GM15510 (cell line): ENCODE data around the gene ZBTB20.

Experiments
- POLR2A ChIP-seq: IDR thresholded peaks from 3 replicates; pipeline ENCODE4 v1.6.1; 2011; ENCODE audit warnings: borderline replicate concordance; ENCODE audit not compliant: insufficient read length; ENCODE audit errors: extremely low read depth

The ZBTB20 gene

DNA sequence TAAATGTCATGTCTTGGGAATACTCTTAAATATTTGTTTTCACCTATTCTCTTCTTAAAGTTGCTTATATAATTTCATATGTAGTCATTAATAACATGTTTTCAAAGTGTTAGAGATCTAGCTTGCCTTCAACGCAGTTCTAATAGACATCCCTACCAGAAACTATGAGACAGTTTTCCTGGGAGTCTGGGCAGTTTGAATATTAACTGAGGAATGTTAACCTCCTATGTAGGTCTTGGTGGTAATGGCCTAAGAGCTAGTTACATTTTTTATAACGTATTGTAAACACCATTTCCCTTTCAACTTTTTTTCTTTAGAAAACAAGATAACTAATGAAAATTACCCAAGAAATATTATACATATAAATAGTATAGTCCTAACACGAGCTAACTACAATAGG lies 525.1 kb downstream of the ZBTB20 start:
- no peak for TF ChIP-seq POLR2A

GRCh38 chr3:114619771-114620170 lies 527.3 kb downstream of the ZBTB20 start:
- TF ChIP-seq POLR2A: no peak

DNA sequence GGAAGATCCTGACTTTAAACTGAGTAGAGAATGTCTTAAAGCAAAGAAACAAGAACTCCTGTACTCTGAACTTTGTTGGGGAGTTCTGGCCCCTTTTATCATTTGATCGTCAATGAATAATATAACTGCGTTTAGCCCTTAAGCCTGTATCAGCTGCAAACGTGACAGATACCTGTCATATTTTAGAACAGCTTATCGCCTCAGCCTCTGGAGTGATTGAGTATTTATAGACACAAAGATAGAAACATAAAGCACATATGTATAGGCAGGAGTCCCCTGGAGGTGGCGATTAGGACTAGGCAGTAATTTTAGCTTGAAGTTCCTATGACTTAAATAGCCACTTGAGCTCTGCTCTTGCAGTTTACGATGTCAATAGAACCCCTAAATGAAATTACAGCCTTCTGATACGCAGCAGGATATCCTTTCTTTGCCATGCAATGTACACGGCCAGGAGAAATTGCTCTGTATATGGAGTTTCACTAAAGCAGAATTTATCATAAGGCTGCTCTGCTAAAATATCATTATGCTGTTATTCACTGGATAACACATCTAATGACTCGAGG lies 531.5 kb downstream of the ZBTB20 start:
- TF ChIP-seq POLR2A: no peak

GRCh38 chr3:114609973-114610630 lies 537.0 kb downstream of the ZBTB20 start:
- no peak for TF ChIP-seq POLR2A

DNA sequence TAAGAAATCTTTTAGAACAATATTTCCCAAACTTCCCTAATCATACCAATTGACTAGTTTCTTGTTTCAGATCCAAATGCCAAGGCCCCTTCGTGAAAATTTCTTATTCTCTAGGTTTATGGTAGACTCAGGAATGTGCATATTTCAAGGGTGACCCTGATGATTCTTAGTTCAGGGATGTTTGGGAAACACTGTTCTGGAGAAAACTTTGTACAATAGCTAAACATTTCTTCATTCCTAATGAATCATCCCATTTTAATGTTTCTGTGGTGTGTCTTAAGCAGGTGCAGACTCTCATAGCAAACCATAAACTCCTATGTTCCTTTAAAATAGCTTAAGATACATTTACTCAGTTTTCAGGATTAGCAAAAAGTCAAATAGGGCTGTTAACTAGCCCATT lies 538.8 kb downstream of the ZBTB20 start:
- no peak for TF ChIP-seq POLR2A

DNA sequence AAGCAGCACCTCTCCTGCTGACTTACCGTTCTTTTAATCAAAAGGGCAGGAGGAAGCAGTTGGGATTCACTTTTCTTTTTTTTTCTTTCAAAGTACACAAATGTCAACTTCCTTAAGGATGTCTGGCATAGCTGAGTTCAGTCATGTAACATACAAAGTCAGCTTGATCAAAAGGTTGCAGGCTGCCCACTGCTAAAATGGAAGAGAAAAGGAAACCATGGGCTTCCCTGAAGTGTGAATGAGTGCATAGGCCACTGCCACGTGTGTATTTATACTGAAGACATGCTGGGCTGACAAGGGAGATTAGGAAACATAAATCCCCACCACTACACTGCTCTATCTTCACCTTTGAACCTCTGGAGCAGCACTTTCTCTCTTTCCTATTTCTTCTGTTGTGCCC lies 540.8 kb downstream of the ZBTB20 start:
- no peak for TF ChIP-seq POLR2A

DNA sequence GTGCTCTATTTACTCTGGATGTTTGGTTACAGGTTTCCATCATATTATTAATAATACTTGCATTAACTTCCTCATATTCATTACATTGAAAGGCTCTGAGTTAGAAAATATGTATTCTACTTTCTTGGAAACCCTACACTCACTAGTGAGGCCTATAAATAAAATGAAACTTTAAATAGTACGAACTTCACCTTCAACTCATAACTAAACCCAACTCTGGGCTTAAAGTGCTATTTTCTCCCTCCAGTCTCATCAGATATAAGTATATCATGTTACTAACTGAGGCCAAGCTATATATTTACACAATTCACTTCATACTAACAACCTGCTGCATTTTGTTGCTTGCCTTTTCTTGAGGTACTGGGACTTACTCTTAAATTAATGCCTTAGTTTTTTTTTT lies 546.5 kb downstream of the ZBTB20 start:
- TF ChIP-seq POLR2A: no peak

- no peak for TF ChIP-seq POLR2A
Observed at GRCh38 chr3:114597871-114598270, 549.2 kb downstream of the ZBTB20 start.

DNA sequence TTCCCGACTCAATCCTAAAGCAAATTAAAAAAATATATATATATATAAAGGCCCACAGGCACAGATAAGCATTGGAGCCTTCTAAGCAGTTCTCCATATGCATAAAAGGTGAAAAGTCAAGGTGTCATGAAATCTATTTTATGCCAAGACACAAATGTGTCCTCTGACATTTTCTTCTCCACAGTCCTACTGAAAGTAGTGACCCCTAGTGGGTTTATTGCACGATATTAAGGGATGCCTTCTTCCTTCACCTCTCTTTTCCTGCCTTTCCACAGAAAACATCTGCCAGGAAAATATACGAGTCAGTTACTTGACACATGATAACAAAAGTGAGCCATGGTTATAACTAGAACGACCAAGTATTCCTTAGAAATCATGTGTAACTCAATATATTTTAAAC lies 550.1 kb downstream of the ZBTB20 start:
- no peak for TF ChIP-seq POLR2A

DNA sequence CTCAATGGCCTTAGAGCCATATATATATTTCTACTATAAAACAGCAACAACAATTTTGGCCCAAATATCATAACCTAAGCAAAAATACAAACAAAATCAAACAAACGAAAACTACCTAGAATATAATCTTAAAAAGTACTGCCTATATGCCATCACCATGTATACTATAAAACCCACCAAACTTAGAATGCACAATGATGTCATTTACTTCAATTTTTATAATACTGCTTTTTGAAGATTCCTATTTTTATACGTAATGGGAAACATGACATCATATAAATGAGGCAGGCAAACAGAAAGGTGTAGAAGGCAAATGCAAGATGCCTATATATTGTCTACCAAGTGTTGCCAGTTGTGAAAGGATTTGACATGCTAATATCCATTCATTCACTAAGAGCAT lies 550.9 kb downstream of the ZBTB20 start:
- TF ChIP-seq POLR2A: no peak

DNA sequence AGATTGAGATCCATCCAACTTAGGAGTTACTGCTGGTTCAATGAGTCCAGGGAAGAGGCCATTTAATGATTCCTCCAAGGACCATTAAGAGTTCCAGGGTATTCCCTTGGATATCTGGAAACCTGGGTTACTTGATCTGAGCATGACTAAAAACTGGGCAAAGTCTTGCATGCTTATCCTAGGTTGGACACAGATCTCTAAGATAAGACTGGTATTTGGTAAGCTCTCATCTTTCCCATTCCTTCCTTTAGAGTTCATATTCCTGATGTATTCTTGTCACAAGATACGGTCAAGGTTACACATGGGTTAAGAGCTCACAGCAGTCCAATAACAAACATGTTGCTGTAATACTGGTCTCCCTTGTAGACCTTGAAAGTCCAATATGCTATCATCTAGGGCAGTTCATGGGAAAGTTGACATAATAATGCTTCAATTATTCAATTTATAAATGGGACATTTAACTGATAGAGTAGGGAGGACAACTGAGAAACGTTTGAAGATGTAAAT lies 551.5 kb downstream of the ZBTB20 start:
- no peak for TF ChIP-seq POLR2A

DNA sequence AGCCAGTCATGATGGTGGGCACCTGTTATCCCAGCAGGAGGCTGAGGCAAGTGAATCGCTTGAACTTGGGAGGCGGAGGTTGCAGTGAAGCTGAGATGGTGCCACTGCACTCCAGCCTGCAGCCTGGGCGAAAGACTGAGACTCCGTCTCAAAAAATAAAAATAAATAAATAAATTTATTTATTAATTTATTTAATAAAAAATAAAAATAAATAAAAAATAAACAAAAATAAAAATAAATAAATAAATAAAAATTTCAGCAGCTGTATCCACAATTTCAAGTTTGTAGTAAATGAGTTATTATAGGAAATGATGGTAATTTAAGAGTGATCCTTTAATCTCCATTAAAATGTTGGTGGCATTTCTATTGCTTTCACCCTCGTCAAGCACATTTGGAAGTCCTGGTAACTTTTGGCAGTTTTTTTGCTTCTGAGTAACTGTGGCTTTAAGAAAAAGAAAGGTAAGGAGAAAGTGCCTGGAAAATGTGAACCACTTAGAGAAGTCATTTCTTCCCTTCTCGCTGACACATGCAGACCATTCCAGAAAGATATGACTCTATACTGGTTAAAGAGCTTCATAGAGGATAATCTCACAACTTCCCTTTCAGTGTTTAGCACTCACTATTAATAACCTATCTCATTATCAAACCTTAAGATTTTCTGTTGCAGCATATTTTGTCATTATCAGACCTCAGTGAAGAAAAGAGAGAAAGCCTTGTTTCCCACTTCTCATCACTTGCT lies 556.6 kb downstream of the ZBTB20 start:
- TF ChIP-seq POLR2A: no peak

- no peak for TF ChIP-seq POLR2A
Observed at GRCh38 chr3:114587986-114588385, 559.1 kb downstream of the ZBTB20 start.

DNA sequence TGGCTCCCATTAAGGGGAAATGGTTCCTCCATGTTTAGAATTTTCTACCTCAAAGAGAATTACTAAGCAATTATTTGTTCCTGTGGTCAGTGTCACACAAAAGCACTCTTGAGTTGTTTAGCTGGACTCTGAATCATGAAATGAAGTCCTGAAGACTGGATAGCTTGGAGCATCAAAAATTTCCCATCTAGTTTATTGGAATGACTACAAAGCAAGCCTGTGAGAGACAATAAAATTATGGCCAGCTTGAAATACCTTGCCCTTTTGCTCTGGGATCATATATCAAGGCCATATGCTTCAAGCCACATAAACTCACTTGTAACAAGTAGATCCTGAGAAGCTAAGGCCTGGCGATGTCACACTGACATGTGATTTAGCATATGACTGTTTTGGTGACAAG lies 561.0 kb downstream of the ZBTB20 start:
- no peak for TF ChIP-seq POLR2A

DNA sequence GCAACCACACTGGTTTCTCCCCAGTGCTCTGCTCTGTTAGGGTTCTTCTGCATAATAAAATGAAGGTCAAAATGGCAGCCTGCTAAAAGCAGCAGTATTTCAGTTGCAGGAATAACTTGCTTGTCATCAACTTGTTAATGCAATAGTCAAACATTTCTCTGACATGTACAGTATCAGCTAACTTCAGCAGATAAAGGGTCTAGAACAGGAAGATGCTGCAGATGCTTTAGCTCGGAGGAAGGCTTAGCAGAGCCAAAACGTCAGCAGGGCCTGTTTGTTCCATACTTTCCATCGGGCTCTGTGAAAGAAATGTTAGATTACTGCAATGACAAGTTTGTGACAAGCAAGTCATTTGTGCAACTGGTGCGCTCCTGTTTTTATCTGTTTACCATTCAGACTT lies 561.4 kb downstream of the ZBTB20 start:
- no peak for TF ChIP-seq POLR2A

DNA sequence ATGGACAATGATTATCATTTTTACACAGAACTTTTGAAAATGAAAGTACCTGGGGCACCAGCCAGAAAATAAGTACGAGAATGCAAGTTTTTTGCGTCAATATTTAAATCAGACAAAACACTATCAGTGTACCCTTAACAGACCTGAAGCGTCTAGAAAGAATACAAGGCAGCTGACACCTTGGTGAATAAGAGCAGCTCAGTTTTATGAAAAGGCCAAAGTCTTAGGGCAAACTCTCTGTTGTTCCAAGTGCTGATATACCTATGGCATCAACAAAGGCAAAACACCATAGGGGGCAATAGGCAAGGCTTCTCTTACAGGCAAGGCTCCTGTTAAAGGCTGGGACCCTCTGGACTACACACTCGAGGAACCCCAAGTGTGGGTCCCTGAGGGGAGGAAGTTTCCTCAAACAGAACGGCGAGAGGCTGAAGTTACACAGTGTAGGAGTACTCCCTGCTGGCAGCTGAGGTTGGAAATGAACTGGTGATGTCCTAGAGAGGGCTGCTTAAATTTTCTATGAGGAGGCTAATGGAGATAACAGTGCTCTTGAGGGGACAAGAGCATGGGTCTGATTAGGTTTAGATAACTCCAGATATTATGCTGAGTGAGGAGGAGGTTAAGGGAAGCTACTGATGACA lies 562.2 kb downstream of the ZBTB20 start:
- TF ChIP-seq POLR2A: no peak

- TF ChIP-seq POLR2A: no peak
Observed at GRCh38 chr3:114582929-114583328, 564.2 kb downstream of the ZBTB20 start.
